ENCODE data around the gene TMEM132E.

DNA sequence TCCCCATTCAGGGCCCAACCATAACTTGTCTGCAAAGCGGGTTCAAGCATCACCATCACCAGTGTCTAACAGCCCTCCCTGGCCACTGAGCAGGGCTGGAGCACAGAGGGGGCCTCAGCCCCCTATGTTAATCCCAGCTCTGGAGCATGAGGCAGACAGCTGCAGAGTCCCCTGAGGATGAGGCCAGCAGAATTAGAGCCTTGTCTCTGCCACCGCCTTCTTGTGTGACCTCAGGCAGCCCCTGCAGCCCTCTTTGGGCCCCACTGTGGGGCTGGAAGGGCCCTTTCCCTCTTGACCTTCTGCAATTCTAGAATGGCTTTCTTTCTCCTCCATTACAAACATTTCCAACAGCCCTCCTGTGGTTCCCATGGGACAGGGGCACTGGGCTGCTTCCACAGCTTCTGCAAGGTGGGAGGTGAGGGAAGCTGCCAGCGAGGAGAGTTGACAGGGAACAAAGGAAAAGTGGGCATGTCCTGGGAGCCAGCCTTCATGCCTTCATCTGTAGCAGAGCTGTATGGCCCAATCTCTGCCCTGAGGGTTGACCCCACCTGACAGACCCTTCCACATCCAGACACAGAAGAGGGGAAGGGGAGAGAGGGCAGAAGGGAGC lies 65.7 kb downstream of the TMEM132E start:
- TF ChIP-seq, protein P1, sequence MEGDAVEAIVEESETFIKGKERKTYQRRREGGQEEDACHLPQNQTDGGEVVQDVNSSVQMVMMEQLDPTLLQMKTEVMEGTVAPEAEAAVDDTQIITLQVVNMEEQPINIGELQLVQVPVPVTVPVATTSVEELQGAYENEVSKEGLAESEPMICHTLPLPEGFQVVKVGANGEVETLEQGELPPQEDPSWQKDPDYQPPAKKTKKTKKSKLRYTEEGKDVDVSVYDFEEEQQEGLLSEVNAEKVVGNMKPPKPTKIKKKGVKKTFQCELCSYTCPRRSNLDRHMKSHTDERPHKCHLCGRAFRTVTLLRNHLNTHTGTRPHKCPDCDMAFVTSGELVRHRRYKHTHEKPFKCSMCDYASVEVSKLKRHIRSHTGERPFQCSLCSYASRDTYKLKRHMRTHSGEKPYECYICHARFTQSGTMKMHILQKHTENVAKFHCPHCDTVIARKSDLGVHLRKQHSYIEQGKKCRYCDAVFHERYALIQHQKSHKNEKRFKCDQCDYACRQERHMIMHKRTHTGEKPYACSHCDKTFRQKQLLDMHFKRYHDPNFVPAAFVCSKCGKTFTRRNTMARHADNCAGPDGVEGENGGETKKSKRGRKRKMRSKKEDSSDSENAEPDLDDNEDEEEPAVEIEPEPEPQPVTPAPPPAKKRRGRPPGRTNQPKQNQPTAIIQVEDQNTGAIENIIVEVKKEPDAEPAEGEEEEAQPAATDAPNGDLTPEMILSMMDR (IDR thresholded peaks at IDR 0.05): no peak
- TF ChIP-seq POLR2A (IDR thresholded peaks at IDR 0.05): no peak
